Ectodermal cell (in vitro differentiated cells): Measurements from ENCODE around the gene CMPK1.

ENCODE experiments used
- H3K27ac ChIP-seq: 2 replicates; pipeline ENCODE4 v1.7.0; 2013; ENCODE audit warnings: mild to moderate bottlenecking, low read depth, low read length; ENCODE audit not compliant: insufficient read depth, poor library complexity, severe bottlenecking
- H3K27me3 ChIP-seq: 2 replicates; pipeline ENCODE4 v1.7.0; 2013; ENCODE audit warnings: mild to moderate bottlenecking, low read length; ENCODE audit not compliant: insufficient read depth, control insufficient read depth, poor library complexity, severe bottlenecking
- H3K36me3 ChIP-seq: one replicate; pipeline ENCODE4 v1.7.0; 2013; ENCODE audit warnings: low read length; ENCODE audit not compliant: control insufficient read depth, insufficient read depth
- H3K4me1 ChIP-seq: one replicate; pipeline ENCODE4 v1.7.0; 2013; ENCODE audit warnings: low read length; ENCODE audit not compliant: control insufficient read depth, insufficient read depth
- H3K4me3 ChIP-seq: 2 replicates; pipeline ENCODE4 v1.7.0; 2013; ENCODE audit warnings: low read depth, low read length, control low read depth; ENCODE audit not compliant: insufficient read depth
- H3K9me3 ChIP-seq: 2 replicates; pipeline ENCODE4 v1.7.0; 2013; ENCODE audit warnings: mild to moderate bottlenecking, low read length, moderate library complexity; ENCODE audit not compliant: control insufficient read depth
- WGBS, 2 experiments: methylation state at CpG; one replicate each; pipeline ENCODE4 v1.1.7; 2013; ENCODE audit warnings: missing lambda C conversion rate in 2 of 2; 5-methylcytosine and 5-hydroxymethylcytosine counted together

The CMPK1 gene

DNA sequence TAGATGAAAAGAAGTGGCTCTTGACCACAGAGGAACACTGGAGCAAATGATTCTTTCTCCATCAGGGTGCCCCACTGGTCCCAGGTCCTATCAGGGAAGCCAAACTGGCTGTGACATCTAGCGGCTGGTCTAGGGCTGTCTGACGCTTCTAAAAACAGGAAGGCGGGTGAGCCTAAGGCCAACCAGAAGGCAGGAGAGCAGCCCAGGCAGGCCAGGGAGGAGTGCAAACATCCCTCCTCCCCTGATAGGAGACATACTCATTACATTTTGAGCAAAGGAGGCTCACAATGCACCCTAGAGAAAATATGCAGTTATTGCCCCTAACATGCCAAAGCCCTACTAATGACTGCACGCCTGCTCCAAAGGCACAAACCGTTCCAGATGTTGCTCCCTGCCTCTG lies 72.1 kb downstream of the CMPK1 start:
- Histone ChIP-seq H3K36me3 (no peaks in the 10 kb centered on the region), H3K27ac (no peak overlapping the region), H3K9me3 (no peaks in the 10 kb centered on the region), H3K27me3 (peaks cover 9% of the 10 kb centered on the region), H3K4me3 (no peak overlapping the region), H3K4me1 (peaks cover 7% of the 10 kb centered on the region)
- WGBS, 2 experiments = 77 to 81% methylated on average over 5 of the region's 5 CpGs

DNA sequence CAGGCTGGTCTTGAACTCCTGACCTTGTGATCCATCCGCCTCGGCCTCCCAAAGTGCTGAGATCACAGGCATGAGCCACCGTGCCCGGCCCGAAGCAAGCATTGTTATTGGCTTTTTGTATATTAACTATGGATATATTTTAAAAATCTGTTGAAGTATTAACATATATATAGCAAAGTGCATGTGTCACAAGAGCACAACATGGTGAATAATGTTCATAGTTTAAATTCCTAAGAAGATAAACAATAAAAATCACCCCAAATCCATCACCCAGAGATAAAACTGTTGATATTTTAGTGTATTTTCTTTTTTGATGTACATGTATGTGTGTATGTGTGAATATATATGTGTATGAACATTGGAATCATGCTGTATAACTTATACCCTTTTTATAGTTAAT lies 73.4 kb downstream of the CMPK1 start:
- H3K4me1 ChIP-seq = peaks cover 7% of the 10 kb centered on the region
- H3K4me3 ChIP-seq = no peak overlapping the region
- no peaks in the 10 kb centered on the region for H3K9me3 ChIP-seq
- H3K36me3 ChIP-seq = no peaks in the 10 kb centered on the region
- peaks cover 6% of the 10 kb centered on the region for H3K27me3 ChIP-seq
- no peak overlapping the region for H3K27ac ChIP-seq
- 93 to 94% methylated on average over 2 of the region's 5 CpGs for WGBS, 2 experiments

DNA sequence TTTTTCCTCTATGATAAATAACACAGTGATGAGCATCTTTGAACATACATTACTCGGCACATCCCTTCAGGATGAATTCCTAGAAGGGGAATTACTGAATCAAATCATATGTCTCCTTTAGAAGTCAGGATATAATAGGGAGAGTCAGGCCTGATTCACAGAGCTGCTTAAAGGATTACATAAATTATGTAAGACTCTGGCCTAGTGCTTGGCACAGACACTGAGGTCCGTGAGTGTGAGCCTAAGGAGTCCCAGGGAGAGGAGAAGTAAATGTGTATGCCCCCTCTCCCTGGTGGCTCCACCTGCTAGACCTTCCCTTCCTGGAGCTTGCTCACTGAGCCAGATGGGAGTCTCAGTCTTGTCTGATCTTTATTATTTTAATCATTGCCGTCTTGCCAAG lies 73.9 kb downstream of the CMPK1 start:
- Histone ChIP-seq H3K4me3 (no peak overlapping the region), H3K36me3 (no peaks in the 10 kb centered on the region), H3K27ac (no peak overlapping the region), H3K4me1 (peaks cover 12% of the 10 kb centered on the region), H3K27me3 (peaks cover 3% of the 10 kb centered on the region), H3K9me3 (no peaks in the 10 kb centered on the region)
- WGBS, 2 experiments = 67 to 86% methylated on average over 2 to 3 of the region's 3 CpGs

DNA sequence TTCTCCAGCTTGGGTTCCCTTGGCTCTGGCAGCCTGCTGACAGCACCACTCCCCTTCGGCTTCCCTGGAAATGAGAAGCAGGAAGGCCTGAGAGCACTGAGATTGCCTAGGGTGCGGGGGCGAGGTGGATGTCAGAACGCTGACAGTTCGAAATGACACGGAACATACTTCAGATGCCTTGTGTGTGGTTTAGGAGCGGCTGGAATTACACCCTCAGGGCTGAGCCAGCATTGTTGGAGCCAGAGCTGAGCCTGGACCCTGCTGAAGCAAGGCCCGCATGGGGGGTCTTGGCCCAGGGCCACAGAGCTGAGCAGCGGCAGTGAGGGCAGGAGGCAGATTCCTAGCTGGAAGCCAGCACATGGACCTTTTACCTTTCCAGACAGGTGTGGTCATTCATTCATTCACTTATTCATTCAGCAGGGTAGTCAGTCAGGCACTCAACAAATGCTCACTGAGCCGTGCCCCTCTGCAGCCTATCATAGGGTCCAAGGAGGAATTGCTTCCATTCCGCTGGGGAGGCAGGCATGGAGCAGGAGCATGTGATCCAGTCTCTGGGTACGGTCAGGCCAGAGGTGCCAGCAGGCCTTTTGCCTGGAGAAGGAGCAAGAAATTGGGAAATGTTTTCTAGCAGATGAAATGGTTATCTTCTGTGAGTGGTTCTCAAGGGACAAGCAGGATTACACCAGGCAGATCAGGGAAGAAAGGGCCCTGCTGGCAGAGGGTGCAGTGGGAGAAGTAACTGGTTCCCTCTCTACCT lies 75.9 kb downstream of the CMPK1 start:
- Histone ChIP-seq H3K4me1 (peaks cover 12% of the 10 kb centered on the region), H3K9me3 (no peaks in the 10 kb centered on the region), H3K27me3 (peaks cover 14% of the 10 kb centered on the region), H3K27ac (no peak overlapping the region), H3K36me3 (no peaks in the 10 kb centered on the region), H3K4me3 (no peak overlapping the region)
- WGBS, 2 experiments = 84 to 87% methylated on average over 12 of the region's 12 CpGs

DNA sequence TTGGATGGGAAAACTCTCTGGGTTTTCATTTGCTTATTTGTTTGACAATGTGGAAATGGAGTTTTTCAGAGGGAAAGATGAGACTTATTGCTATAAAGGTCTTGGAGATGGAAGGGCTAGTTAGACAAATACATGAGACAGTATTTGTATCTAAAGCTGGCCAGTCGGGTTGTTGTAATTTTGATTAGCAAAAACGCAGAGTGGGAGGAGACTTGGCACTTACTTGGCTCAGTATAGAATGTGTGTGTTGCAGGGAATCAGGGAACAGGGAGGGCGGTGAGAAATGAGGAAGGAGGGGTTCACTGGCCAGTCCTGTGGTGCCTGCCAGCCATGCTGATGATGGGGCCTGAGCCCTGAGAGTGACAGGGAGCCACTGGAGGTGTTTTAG lies 76.5 kb downstream of the CMPK1 start:
- Histone ChIP-seq H3K4me1 (peaks cover 12% of the 10 kb centered on the region), H3K4me3 (no peak overlapping the region), H3K27me3 (peaks cover 19% of the 10 kb centered on the region), H3K36me3 (no peaks in the 10 kb centered on the region), H3K27ac (no peak overlapping the region), H3K9me3 (no peaks in the 10 kb centered on the region)
- WGBS, 2 experiments = 81% methylated on average over 3 of the region's 3 CpGs

DNA sequence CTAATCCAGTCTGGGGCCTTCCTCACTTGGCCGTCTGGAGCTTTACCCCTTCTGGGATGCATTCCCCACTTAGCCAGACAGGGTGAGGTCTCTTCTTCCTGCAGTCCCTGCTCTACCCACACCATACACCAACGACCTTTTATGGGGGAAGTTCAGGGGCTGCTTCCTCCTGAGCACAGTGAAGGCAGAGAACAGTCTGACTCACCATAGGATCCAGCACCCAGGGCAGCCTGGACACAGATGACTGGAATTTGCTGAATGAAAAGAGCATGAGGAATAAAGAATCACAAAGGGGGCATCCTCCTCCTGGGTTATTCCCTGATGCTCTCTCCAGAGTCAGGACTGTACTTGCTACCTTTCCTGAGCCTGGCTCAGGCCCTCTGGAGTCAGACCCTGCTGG lies 77.8 kb downstream of the CMPK1 start:
- H3K9me3 ChIP-seq = no peaks in the 10 kb centered on the region

DNA sequence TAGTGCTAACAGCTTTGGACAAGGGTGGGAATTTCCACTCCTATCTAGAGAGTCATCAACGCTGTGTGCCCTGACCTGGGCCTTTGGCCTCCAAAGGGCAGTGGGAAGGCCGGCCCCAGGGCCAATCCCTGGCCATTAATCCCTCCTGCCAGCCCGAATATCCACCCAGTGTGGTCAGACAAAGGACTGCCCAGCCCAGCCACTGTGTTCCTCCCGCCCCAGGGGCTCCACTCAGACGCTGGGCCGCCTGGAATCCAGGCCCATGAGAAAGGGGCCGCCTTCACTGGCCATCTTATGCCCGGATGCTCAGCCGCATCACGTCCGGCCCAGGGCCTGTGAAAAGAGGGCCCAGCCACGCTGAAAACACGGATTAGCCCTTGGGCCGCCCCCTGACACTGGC lies 78.8 kb downstream of the CMPK1 start:
- H3K36me3 ChIP-seq = no peaks in the 10 kb centered on the region
- no peak overlapping the region for H3K4me3 ChIP-seq
- H3K9me3 ChIP-seq = no peaks in the 10 kb centered on the region
- peaks cover 43% of the 10 kb centered on the region for H3K27me3 ChIP-seq
- H3K4me1 ChIP-seq = peaks cover 12% of the 10 kb centered on the region
- no peak overlapping the region for H3K27ac ChIP-seq
- 65 to 67% methylated on average over 14 of the region's 14 CpGs for WGBS, 2 experiments

More for the DNA sequence above, 77.8 kb downstream of the CMPK1 start:
- H3K4me1 ChIP-seq = peaks cover 12% of the 10 kb centered on the region
- H3K27ac ChIP-seq = no peak overlapping the region
- no peak overlapping the region for H3K4me3 ChIP-seq
- H3K27me3 ChIP-seq = peaks cover 33% of the 10 kb centered on the region
- H3K36me3 ChIP-seq = no peaks in the 10 kb centered on the region
- WGBS, 2 experiments = 60 to 64% methylated on average over 2 of the region's 2 CpGs

DNA sequence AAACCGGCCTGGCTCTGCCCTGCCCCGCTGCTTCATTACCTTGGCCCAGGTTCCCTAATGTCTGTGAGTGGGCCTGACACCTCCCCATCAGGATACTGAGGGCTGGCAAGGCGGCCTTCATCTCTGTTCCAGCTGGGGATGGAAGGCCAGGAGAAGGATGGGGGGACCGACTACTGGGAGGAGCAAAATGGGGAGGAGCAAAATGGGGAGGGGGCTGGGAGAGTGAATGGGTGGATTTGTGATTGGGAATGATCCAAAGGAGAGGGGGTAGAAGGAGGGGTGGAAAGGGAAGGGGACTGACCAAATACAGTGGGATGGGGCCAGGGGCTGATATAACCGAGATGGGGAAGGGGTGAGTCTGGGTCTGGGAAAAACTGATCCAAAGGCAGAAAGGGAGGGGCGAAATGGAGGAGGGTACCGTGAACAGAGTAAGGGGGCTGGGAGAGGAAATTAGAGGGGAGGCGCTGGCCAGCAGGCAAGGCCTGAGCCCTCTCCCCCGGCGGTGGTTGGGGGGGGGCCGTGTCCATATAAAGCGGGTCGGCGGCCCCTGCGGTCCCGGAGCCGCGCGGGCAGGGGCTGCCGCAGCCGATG lies 82.2 kb downstream of the CMPK1 start, which contains the start of gene FOXE3:
Gene FOXE3 (plus strand): TSS at position 558 of the 591 bp plus-strand sequence. CDS start 31 bp downstream, at position 589.
- 17 to 18% methylated on average over 21 of the region's 21 CpGs for WGBS, 2 experiments
- Histone ChIP-seq H3K27me3 (peaks cover 74% of the 10 kb centered on the region), H3K36me3 (no peaks in the 10 kb centered on the region), H3K27ac (no peak within 1 kb of the TSS), H3K4me3 (peak within 1 kb of the TSS; percentile 24), H3K9me3 (no peaks in the 10 kb centered on the region), H3K4me1 (peaks cover 5% of the 10 kb centered on the region)

DNA sequence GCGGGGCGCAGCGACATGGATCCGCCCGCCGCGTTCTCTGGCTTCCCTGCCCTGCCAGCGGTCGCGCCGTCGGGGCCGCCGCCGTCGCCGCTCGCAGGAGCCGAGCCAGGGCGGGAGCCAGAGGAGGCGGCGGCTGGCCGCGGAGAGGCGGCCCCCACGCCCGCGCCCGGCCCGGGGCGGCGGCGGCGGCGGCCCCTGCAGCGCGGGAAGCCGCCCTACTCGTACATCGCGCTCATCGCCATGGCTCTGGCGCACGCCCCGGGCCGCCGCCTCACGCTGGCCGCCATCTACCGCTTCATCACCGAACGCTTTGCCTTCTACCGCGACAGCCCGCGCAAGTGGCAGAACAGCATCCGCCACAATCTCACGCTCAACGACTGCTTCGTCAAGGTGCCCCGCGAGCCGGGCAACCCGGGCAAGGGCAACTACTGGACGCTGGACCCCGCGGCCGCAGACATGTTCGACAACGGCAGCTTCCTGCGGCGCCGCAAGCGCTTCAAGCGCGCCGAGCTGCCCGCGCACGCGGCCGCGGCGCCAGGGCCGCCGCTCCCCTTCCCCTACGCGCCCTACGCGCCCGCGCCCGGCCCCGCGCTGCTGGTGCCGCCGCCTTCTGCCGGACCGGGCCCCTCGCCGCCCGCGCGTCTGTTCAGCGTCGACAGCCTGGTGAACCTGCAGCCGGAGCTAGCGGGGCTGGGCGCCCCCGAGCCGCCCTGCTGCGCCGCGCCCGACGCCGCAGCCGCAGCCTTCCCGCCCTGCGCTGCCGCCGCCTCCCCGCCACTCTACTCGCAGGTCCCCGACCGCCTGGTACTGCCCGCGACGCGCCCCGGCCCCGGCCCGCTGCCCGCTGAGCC lies 83.0 kb downstream of the CMPK1 start:
- peak overlapping the region; percentile 24 for H3K4me3 ChIP-seq
- H3K27ac ChIP-seq = no peak overlapping the region
- no peaks in the 10 kb centered on the region for H3K36me3 ChIP-seq
- peaks cover 5% of the 10 kb centered on the region for H3K4me1 ChIP-seq
- no peaks in the 10 kb centered on the region for H3K9me3 ChIP-seq
- WGBS, 2 experiments = 1% methylated on average over 134 of the region's 134 CpGs
- H3K27me3 ChIP-seq = peaks cover 81% of the 10 kb centered on the region
